Measurements from ENCODE around the gene KCNIP4. TPM values are rescaled to one million over a fixed set of nuclear protein-coding genes. Genes with fewer than 3 reads are reported as not detected.

KCNIP4 gene
- total RNA-seq, 1 donor from 2014 or later = 3.3 TPM

- DNase-seq (ENCODE audit: low spot score) = no peak
These were observed 994.0 kb downstream of the KCNIP4 start for GRCh38 chr4:20954541-20954940.

DNA sequence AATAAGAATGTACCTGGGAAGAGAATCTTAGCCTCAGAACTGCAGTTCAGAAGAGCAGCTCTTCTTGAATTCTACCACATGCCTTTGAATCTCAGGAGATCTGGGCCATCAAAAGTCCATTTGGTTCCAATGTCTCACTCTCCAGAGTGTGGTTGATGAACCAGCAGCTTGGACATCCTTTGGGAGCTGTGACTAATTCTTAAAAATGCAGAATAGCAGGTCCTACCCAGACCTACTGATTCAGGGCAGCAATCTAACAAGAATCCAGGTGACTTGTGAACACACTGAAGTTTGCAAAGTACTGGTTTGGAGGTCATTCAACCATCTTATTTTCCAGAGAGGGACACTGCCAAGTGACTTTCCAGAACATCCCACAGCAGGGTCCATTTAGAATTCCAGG is 1003.6 kb downstream of the KCNIP4 start:
- no peak for DNase-seq (ENCODE audit: low spot score)

DNA sequence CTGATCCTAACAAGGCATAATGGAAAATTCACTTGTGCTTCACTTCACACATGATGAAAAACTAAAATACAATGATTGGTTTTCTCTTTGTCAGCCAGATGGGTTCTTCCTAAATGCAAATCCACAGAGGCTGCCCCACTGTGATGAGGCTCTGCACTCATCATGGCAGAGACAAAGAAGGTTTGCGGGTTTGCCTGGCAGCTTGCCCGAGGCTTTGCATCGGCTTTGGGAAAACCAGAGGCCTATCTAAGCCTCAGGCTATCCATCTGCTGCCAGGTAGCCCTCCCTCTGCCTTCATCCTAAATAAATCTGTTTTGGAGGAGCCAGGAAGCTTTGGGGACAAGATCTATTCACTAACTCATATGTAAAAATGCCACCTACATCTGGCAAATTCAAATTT is 1004.1 kb downstream of the KCNIP4 start:
- DNase-seq (ENCODE audit: low spot score) = no peak

DNA sequence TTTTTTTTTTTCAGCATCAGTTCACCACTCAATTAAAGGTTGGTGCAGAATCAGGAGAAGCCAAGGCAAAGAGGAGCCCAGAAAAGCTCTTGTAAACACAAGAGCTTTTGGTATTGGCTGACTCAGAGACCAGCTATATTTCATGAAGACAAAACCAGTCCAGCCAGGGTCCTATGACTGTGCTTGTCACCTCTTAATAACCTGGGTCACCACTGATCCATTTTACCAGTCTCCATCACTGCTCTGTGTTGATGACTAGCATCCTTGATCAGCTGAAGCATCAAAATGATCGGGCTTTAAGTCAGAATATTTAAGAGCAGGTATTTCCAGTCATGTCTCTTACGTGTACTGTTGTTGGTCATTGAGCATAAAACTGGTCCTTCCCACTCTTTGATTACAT is 1010.4 kb downstream of the KCNIP4 start:
- no peak for DNase-seq (ENCODE audit: low spot score)

DNA sequence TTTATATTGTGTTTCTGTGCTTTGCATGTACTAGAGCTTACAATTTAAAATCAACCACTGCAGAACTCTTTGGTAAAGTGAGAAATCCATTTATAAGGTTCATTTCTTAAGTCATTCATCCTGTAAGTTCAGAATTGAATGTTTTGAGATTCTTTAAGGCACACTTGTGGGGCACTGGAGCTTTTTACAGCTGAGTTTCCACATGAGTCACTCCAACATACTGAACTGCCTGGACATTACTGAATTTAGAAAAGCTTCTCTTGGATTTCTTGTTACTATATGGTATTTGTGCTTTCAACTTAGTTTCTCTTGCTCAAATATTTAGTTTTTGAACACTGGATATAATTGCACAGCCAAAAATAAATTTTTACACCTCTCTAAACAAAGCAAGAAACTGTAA is 1022.0 kb downstream of the KCNIP4 start:
- no peak for DNase-seq (ENCODE audit: low spot score)

- DNase-seq (ENCODE audit: low spot score) = no peak
These were observed 1023.4 kb downstream of the KCNIP4 start for GRCh38 chr4:20925176-20925575.

DNA sequence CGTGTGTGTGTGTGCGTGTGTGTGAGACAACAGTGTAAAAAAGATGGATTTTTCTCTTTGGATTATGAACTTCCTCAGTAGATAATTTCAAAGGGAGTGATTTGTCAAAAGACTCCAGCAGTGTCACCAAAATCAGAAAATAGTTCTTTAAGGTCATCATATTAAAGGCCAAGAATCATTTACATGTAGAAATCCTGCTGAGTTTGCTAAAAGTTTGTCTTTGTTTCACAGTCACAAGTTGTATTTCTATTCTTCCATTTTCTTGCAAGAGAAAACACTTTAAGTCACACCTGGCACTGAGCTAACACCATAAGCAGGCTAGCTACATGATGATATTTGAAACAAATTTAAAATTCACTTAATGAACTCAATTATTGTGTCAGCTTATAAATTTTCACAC is 1025.6 kb downstream of the KCNIP4 start:
- DNase-seq (ENCODE audit: low spot score) = no peak

DNA sequence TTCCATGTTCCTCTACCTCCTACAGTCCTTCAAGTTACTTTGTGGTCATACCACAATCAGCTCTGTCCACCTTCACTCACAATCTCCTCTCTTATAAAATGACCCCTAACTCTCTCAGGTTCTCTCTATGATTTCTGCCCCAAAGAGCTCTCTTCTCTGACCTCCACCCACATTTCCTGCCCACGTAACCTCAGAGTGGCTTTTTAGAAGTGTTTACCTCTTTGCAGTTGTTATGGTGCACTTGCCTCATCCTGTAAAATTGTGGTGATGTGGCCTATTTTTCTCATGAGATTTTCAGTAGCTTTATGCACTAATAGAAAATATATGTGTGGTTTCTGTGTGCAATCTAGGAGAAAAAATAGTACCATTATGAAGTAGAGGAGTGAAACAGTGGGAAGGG is 1032.5 kb downstream of the KCNIP4 start:
- no peak for DNase-seq (ENCODE audit: low spot score)

- no peak for DNase-seq (ENCODE audit: low spot score)
These were observed 1043.6 kb downstream of the KCNIP4 start for GRCh38 chr4:20904966-20905365.

DNA sequence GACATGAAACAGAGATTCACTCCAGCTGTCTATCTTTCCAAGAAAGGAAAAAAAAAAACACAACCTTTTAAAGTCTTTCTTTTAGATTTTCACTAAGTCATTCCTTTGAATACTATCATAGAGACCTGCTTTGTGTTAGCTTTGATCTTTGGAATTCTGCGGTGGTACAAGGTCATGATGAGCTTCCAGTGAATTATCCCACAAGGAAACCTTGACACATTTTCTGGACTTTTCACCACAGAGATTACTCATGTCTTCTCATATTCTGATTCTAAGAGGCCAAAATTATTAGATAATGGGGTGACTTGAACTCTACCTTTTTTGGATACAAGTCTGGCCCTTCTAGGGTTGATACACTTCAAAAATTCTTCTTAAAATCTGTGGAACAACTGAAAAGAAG is 1046.7 kb downstream of the KCNIP4 start:
- DNase-seq (ENCODE audit: low spot score) = no peak

- DNase-seq (ENCODE audit: low spot score) = no peak
These were observed 1049.0 kb downstream of the KCNIP4 start for GRCh38 chr4:20899591-20899990.

- no peak for DNase-seq (ENCODE audit: low spot score)
These were observed 1052.6 kb downstream of the KCNIP4 start for GRCh38 chr4:20895988-20896387.

- DNase-seq (ENCODE audit: low spot score) = no peak
These were observed 1053.4 kb downstream of the KCNIP4 start for GRCh38 chr4:20895208-20895607.

- DNase-seq (ENCODE audit: low spot score) = no peak
These were observed 1057.8 kb downstream of the KCNIP4 start for GRCh38 chr4:20890761-20891160.

- DNase-seq (ENCODE audit: low spot score) = no peak
These were observed 1058.7 kb downstream of the KCNIP4 start for GRCh38 chr4:20889901-20890300.

DNA sequence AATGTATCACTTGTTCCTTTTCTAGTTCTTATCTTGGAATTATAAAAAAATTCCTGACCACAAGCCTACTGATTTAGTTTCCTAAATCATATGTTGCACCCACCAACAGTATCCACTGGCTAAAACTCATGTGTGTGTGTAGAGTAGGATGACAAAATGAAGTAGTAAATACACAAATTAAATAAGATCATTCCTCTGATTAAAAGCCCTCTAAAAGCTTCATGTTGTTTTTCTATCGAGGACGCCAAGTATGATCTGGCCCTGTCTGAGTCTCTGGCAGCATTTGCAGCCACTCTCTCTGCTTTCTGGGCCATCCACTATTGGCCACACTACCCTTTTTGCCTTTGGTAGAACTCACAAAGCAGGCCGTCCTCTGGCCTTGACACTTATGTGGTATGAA is 1064.9 kb downstream of the KCNIP4 start:
- no peak for DNase-seq (ENCODE audit: low spot score)

- peak; percentile 48 for DNase-seq (ENCODE audit: low spot score)
These were observed 1065.3 kb downstream of the KCNIP4 start for GRCh38 chr4:20883231-20883630.

GRCh38 chr4:20882500-20882899 is 1066.1 kb downstream of the KCNIP4 start:
- no peak for DNase-seq (ENCODE audit: low spot score)

DNA sequence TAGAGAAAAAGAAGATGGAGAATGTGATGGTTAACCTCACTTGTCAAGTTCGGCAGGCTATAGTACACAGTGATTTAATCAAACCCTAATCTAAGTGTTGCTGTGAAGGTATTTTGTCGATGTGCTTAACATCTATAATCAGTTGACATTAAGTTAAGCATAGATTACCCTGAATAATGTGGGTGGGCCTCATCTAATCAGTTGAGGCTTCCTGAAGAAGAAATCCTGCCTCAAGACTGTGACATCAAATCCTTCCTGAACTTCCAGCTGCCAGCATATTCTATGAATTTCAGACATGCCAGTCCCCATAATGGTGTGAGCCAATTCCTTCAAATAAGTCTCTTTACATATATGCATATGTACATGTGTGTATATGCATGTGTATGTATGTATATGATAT is 1066.9 kb downstream of the KCNIP4 start:
- no peak for DNase-seq (ENCODE audit: low spot score)

DNA sequence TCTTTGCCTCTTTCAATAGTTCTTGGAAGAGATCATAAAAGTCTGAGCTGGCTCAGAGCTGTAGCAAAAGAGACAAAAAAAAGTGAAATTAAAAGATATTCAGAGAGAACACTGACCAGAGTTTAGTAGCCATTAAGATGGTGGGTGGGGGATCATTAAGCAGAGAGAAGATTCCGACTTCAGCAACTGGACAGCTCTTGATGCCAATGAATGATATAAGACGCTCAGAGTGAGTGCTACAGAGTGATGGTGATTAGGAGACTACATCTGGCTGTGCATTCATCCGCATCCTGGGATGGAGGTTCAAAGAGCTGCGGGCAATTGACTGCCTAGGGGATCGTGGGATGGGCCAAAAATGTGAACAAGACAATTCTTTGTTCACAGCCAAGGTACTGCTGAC is 1069.8 kb downstream of the KCNIP4 start:
- DNase-seq (ENCODE audit: low spot score) = no peak

GRCh38 chr4:20870436-20870835 is 1078.1 kb downstream of the KCNIP4 start:
- no peak for DNase-seq (ENCODE audit: low spot score)

DNA sequence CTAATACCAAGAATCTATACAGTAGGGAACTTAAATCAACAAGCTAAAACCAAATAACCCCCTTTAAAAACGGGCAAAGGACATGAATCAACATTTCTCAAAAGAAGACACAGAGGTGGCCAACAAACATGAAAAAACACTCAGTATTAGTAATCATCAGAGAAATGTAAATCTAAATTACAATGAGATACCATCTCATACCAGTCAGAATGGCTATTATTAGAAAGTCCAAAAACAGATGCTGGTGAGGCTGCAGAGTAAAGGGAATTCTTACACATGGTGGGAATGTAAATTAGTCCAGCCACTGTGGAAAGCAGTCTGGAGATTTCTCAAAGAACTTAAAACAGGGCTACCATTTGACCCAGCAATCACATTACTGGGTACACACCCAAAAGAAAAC is 1080.5 kb downstream of the KCNIP4 start:
- DNase-seq (ENCODE audit: low spot score) = no peak

DNA sequence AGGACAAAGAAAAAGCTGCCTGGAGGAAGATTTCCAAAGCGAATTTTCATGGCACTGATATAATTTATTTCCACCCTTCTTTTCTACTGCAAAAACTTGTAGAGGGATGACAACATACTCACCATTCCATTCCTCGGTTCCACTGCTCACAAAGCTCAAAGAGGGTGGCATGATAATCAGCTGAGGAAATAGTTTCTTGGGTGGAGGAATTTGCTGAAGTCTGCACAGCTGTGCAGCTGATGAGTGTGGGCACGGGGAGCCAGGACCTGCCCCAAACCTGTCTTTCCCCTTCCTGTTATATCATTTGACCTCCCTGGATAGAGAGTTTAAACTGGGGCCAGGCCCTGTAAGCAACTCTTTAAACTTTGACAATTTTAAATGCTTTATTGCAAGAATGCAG is 1087.7 kb downstream of the KCNIP4 start:
- DNase-seq (ENCODE audit: low spot score) = no peak

GRCh38 chr4:20859097-20859781 is 1089.3 kb downstream of the KCNIP4 start:
- no peak for DNase-seq (ENCODE audit: low spot score)
